ENCODE results near the gene ETS1.

Gene ETS1

GRCh38 chr11:128500493-128500892 lies 86.9 kb downstream of the ETS1 start:
- DNase-seq: no peak

- DNase-seq: no peak
These were observed 87.6 kb downstream of the ETS1 start for GRCh38 chr11:128499613-128500253.

GRCh38 chr11:128498721-128499245 lies 88.6 kb downstream of the ETS1 start:
- DNase-seq: peak; percentile 75

GRCh38 chr11:128497776-128498095 lies 89.6 kb downstream of the ETS1 start:
- DNase-seq: no peak

DNA sequence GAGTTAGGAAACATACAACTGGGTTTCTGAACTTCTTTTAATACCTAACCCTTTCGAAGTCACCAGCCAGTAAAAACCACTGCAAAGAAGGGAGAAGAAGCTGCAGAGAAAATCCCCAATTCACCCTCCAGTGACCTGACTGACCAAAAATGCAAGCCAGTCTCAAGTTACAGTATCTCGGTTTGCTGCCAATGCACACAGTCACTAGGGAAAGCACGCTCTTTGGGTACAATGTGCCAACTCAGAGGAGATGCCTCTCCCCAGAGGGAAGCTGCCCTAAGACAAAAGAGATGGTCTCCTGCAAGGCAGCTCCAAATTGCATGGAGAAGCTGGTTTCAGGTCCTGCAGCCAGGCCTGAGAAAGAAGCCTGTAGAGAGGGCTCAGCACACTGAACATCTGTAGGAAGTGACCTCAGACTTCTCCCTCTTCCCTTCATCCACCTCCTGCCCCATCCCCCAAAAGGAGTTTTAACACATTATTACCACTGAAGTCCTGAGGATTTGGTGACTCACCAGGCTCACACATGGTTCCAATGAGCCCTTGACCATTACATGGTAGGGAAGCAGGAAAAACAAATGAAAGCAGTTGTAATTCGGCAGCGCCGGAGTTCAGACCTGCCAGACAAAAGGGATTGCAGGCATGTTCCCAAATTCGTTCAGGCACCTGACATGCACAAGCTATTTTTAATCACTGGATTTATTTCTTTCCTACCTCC lies 90.1 kb downstream of the ETS1 start:
- DNase-seq: peak; percentile 99

GRCh38 chr11:128496692-128497060 lies 90.7 kb downstream of the ETS1 start:
- peak; percentile 54 for DNase-seq

DNA sequence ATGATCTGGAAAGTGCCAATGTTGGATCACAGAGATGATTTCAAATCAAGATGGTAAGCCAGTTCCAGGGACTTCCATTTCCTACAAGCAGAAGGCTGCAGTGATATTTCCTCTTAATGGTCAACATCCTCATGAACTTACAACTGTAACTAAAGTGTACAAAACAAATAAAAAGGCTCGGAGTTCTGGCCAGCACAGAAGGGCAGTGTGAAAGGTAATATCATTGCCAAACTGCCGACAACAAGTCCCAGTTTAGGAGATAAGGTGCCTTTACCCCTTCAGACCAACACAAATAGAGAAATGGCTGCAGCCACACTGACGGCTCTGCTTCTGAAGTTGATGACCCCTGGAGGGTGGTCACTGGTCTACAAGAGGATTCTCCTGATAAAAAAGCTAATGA lies 91.1 kb downstream of the ETS1 start:
- no peak for DNase-seq

DNA sequence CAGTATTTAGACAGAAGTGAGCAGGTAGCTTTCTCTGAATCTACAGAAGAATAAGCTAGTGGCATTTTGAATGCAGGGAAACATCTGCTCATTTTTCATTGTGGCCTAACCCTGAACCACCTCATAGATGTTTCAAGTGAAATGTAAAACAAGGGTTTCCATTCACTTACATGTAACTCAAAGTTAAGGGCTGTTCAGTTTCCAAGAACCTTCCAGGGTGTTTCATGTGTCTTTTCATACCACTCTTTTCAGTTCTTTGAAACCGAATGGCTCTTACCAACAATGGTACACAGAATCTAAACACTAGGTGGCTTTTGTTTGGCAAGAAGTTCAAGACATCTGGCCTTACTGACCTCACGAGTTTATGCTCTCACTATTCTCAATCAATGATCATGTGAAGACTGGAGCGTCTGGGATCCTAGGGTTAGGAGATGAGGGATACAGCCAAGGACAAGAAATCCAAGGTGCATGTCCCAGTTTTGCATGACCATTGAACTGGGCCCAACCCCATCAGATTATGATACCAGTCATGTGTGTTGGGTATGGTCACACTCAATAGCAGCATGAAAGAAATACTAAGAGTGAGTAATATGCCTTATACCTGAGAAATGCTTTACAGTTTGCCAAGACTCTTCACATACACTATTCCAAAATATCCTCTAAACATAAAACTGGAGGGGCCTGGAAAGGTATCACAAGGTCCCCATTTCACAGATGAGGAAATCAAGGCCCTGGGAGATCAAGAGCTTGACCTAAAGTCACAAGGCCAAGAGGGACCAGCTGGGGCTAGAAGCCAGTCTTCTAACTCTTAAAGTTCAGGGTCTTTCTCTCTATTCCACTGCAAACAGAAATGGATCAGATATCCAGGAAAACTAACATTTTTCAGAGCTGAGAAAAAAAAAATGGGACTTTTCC lies 92.7 kb downstream of the ETS1 start:
- no peak for DNase-seq

GRCh38 chr11:128493570-128493965 lies 93.8 kb downstream of the ETS1 start:
- peak; percentile 49 for DNase-seq

GRCh38 chr11:128492903-128493569 lies 94.3 kb downstream of the ETS1 start:
- no peak for DNase-seq

GRCh38 chr11:128492461-128492860 lies 94.9 kb downstream of the ETS1 start:
- DNase-seq: peak; percentile 66

DNA sequence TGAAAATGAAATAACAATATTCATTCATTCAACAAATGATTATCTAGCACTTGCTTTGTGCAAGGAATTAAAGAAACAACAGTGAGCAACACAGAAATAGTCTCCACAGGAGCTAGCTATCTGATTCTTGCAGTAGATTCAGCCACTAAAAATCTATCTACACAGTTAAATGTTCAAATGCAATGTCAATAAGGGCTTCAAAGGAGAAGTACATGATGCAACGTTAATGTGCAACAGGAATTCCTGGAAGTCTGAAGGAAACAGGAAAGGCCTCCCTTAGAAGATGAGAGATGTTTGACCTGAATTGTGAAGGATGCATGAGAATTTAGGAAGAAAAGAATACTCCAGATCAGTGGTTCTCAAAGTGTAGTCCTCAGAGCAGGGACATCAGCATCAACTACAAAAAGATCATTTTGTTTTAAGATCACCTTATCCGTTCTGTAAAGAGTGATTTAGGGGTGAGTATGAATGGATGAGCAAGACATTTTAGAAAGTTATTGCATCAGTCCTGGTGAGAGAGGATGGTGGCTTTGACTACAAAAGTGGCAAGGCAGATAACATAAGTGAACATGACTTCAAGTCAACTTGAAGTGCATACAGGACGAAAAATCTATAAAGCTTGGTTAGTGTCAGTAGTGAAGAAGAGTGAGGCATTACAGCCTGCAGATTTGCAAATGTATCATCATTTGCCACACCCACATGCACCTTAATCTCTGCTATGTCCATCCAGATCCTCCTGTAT lies 96.0 kb downstream of the ETS1 start:
- DNase-seq: no peak

GRCh38 chr11:128490092-128490491 lies 97.3 kb downstream of the ETS1 start:
- no peak for DNase-seq

- DNase-seq: peak; percentile 93
These were observed 98.9 kb downstream of the ETS1 start for GRCh38 chr11:128488471-128488870.

DNA sequence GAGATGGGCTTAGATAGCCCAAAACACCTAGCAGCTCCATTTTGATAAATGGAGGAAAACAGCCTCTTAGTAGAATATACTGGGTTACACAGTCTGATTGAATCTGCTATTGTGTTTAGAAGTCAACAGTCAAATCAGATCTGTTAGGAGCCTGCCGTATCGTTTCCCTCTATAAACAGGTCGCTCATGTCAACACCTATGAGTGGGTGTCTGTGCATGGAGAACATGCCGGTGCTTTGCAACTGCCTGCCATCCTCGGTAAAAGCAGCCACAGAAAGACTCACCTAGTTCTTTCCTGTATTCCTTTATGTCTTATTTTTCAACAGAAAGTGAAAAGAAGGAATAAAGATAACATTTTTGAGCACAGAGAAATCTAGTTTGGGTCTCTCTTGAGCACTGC lies 99.4 kb downstream of the ETS1 start:
- DNase-seq: no peak

DNA sequence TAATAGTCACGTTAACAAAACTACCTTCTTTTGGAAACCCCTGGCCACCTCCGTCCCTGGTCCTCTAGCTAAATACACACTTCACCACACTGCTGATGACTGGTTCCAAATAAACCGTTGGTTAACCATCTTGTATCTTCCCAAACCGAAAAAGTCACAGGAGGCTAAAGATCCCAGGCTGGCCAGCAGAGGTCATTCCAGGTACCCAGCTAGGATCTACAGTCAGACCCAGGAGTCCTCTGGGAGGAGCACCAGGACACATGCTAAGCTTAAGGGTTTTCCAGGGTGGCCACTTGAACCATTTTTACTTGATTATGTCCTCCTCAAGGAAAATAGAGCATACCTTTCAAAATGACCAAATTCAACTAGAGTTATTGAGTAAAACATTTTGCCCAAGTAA lies 103.2 kb downstream of the ETS1 start:
- no peak for DNase-seq

- no peak for DNase-seq
These were observed 104.1 kb downstream of the ETS1 start for GRCh38 chr11:128483211-128483788.

DNA sequence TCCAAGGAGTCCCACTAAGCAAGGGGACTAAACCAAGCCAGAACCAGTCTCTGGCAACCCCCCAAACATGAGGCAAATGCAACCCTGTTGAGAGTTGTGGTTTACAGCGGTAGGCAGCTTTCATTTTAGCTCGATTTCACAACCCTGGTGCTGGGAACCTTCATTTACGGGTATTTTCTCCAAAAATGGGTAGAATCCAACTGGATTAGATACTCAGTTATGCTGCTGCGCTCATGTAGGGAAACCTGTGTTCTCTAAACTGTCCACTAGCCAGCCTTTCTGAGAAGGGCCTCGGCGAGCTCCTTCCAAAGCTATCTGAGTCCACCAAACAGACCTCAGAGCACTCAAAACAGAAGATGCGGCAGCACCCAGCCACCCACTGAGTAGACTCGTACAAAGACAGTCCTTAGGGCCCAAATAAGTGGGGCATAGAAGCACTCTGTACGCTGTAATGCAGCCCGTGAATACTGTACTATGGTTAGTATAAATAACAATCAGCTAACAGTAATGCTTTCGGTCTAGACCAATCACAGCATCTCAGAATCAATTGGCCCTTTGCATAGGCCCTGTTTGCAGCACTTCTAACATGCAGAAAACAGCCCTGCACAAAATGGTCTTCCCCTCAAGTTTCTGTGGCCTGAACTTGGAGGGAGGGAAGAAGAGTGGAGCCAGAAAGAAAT lies 104.7 kb downstream of the ETS1 start:
- DNase-seq: peak; percentile 57

GRCh38 chr11:128482092-128482491 lies 105.3 kb downstream of the ETS1 start:
- DNase-seq: no peak

DNA sequence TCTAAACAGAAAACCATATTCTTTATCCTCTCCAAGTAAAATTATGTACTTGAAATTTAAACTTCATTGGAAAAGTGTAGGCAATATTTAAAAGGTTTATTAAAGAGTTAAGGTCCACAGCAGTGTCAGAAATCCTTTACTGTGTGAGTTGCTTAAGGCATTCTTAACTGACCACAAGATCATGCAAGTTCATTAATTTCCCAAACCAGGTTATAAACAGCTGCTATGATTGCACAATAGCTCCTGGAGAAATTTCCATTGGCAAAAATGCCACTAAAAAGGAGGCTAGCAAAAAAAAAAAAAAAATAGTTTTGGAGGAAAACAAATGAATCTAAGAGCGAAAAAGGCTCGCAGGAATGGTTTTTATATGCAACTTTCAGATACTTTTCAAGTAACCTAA lies 106.2 kb downstream of the ETS1 start:
- peak; percentile 75 for DNase-seq

DNA sequence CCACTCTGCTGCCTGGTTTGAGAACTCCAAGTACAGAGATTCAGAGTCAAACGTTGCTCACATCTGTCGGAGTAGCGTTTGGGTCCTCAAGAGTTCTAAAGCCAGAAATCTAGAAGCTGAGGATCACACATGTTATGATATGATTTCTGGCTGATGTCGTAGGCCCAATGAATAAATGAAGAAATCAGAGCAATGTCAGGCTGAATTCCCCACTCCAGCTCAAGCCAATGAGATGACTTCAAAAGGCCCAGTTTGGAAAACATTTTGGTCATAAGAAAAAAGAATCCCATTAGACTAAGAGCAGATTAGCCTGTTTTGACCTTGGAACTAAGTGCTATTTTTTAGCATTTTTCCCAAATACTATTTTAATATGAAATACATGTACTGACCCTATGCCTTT lies 106.7 kb downstream of the ETS1 start:
- DNase-seq: no peak

All from fibroblast of skin of right biceps (primary cell).